ENCODE results near the gene BTBD16. TPM values are rescaled to one million over a fixed set of nuclear protein-coding genes. Genes with fewer than 3 reads are reported as not detected.

BTBD16 gene
- total and polyA plus RNA-seq, 2 of the 13 experiments (the other 11 are each of a cell fraction or from before 2014, with no cell fraction given) = 5.0 to 11.9 TPM

DNA sequence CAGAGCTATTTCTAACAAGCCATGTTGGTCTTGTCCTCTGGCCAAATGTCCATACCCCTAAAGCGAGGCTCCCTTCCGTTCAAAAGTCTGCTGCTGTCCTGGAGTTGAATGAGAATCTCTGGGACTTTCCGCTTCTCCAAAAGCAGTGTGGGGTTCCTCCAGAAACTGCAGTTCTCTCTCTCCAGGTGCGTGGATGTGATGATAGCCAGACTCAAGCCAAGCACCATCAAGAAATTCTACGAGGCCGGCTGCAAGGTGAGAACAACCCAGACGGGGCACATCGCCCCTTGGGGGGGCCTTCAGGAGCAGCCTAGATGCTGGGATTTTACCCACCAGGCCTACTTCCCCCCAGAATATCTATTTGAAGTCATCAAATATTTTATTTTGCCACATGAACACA lies 26.5 kb downstream of the BTBD16 start:
- Histone ChIP-seq H3K27ac (ENCODE audit: extremely low read length, insufficient read depth, low read length) (no peak overlapping the region), H3K9me3 (ENCODE audit: low read length) (no peaks in the 10 kb centered on the region), H3K36me3 (replicated peaks in 1 of 2; ENCODE audit: control insufficient read depth in 1 of 2, insufficient read depth in 2 of 2, low read length in 2 of 2) (no peaks in the 10 kb centered on the region), H2AFZ (ENCODE audit: low read length) (no peak overlapping the region), H3K4me3 (replicated peaks in 1 of 3; ENCODE audit: insufficient read depth in 1 of 3, low read depth in 2 of 3, low read length in 3 of 3) (no peak overlapping the region), H3K4me2 (ENCODE audit: low read depth, low read length) (no peak overlapping the region), H3K79me2 (ENCODE audit: insufficient read depth, low read length) (no peaks in the 10 kb centered on the region), H4K20me1 (ENCODE audit: insufficient read depth, low read length) (no peaks in the 10 kb centered on the region), H3K27me3 (ENCODE audit: control insufficient read depth in 1 of 2, insufficient read depth in 2 of 2, low read length in 2 of 2) (peaks cover 0 to 32% of the 10 kb centered on the region in 2 experiments; a peak in 2 of 5 replicates), H3K9ac (ENCODE audit: insufficient read depth, low read depth, low read length) (no peak overlapping the region), H3K4me1 (ENCODE audit: insufficient read depth, low read length) (peaks cover 64% of the 10 kb centered on the region)
- intact Hi-C loops (cut with micrococcal nuclease; ENCODE audit: unreplicated experiment) = loop anchor here (5.0 kb wide), 2 partner anchors 95 to 270 kb away; no protein-coding TSS in a partner anchor
- BruUV-seq (replicated peaks) = no TSS peak
- in situ Hi-C loops (cut with HindIII; ENCODE audit: extremely low pct_ligation_motif_present, low pct_unique_long_range_greater_than_20kb) = loop anchor here (5.0 to 10.0 kb wide), 3 partner anchors 45 to 407 kb away; no protein-coding TSS in a partner anchor
- DNase-seq (ENCODE audit: low spot score) (no peak), ATAC-seq (no peak), FAIRE-seq (no peak)
- ChIA-PET POLR2A (interaction anchor here (1.9 to 2.1 kb wide), 2 partner anchors 12 to 77 kb away, joined by 12 to 49 read pairs; partner anchors contain the start of gene PLEKHA1), CTCF (ENCODE audit: low intra/inter-chr PET ratio, low total read pairs) (interaction anchor here (1.1 to 2.7 kb wide), 3 partner anchors 18 to 46 kb away, joined by 3 to 10 read pairs (median 3); no protein-coding TSS in a partner anchor)
- TF ChIP-seq SSRP1 (CRISPR knock-in tag; IDR thresholded peaks at IDR 0.05) = no peak
- TF ChIP-seq, protein P1, sequence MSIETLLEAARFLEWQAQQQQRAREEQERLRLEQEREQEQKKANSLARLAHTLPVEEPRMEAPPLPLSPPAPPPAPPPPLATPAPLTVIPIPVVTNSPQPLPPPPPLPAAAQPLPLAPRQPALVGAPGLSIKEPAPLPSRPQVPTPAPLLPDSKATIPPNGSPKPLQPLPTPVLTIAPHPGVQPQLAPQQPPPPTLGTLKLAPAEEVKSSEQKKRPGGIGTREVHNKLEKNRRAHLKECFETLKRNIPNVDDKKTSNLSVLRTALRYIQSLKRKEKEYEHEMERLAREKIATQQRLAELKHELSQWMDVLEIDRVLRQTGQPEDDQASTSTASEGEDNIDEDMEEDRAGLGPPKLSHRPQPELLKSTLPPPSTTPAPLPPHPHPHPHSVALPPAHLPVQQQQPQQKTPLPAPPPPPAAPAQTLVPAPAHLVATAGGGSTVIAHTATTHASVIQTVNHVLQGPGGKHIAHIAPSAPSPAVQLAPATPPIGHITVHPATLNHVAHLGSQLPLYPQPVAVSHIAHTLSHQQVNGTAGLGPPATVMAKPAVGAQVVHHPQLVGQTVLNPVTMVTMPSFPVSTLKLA (IDR thresholded peaks at IDR 0.05) = no peak
- TF ChIP-seq, protein P2, sequence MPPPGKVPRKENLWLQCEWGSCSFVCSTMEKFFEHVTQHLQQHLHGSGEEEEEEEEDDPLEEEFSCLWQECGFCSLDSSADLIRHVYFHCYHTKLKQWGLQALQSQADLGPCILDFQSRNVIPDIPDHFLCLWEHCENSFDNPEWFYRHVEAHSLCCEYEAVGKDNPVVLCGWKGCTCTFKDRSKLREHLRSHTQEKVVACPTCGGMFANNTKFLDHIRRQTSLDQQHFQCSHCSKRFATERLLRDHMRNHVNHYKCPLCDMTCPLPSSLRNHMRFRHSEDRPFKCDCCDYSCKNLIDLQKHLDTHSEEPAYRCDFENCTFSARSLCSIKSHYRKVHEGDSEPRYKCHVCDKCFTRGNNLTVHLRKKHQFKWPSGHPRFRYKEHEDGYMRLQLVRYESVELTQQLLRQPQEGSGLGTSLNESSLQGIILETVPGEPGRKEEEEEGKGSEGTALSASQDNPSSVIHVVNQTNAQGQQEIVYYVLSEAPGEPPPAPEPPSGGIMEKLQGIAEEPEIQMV (CRISPR knock-in tag; IDR thresholded peaks at IDR 0.05; ENCODE audit: low read depth) = no peak
- no peak for TF ChIP-seq POGZ (CRISPR knock-in tag; IDR thresholded peaks at IDR 0.05)
- 53% methylated on average over 7 of the region's 8 CpGs for WGBS (ENCODE audit: low lambda C conversion rate)

Data from HepG2 (cell line).